ENCODE measurements around the gene GALNT17.

The GALNT17 gene

DNA sequence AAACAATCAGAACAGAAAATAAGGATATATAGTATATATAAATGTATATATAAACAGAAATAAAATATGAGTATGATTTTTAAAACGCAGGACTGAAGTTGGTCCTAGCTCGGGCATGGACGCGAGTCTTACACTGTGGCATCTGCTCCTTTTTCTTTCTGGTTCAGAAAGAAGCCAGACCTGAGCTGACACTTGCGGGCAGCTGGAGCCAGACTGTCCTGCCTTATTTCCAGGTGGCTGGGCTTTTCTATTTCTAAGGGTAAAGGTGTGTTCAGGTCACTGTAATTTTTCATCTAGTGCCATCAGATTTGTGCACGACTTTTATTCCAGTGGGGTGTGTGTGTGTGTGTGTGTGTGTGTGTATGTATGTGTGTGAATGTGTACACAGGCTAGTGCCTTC lies 166.4 kb downstream of the GALNT17 start:
- peaks cover 13% of the 10 kb centered on the region for H3K4me1 Mint-ChIP-seq
- H3K4me3 Mint-ChIP-seq = no peak overlapping the region
- no peaks in the 10 kb centered on the region for H3K36me3 Mint-ChIP-seq (ENCODE audit: low read depth)
- no peaks in the 10 kb centered on the region for H3K9me3 Mint-ChIP-seq
- H3K27ac Mint-ChIP-seq = no peak overlapping the region
- TF ChIP-seq, protein P1, sequence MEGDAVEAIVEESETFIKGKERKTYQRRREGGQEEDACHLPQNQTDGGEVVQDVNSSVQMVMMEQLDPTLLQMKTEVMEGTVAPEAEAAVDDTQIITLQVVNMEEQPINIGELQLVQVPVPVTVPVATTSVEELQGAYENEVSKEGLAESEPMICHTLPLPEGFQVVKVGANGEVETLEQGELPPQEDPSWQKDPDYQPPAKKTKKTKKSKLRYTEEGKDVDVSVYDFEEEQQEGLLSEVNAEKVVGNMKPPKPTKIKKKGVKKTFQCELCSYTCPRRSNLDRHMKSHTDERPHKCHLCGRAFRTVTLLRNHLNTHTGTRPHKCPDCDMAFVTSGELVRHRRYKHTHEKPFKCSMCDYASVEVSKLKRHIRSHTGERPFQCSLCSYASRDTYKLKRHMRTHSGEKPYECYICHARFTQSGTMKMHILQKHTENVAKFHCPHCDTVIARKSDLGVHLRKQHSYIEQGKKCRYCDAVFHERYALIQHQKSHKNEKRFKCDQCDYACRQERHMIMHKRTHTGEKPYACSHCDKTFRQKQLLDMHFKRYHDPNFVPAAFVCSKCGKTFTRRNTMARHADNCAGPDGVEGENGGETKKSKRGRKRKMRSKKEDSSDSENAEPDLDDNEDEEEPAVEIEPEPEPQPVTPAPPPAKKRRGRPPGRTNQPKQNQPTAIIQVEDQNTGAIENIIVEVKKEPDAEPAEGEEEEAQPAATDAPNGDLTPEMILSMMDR (IDR thresholded peaks at IDR 0.05) = no peak
- DNase-seq = no peak
- H3K27me3 Mint-ChIP-seq (ENCODE audit: low read depth, poor library complexity) = peaks cover 9% of the 10 kb centered on the region

DNA sequence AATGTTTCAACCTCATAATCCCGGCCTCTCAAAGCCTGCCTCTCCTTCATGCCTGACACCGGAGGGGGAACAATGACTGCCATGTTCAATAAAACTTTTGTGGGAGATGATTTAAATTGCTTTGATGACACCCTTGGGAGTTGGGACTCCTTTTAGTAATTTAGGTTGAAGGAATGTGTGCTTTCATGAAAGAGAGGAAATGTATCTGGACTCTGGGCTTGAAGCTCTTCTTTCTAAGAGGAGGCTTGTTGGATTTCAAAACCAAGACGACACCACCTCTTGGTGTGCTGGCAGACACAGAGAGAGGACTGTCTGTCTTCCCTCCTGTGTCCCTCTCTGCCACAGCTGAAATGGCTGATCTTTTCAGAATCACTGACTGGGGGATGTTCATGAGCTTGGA lies 168.1 kb downstream of the GALNT17 start:
- TF ChIP-seq, protein P1 (IDR thresholded peaks at IDR 0.05) = no peak
- peaks cover 6% of the 10 kb centered on the region for H3K27me3 Mint-ChIP-seq (ENCODE audit: low read depth, poor library complexity)
- no peaks in the 10 kb centered on the region for H3K9me3 Mint-ChIP-seq
- H3K27ac Mint-ChIP-seq = peak overlapping the region; percentile 92
- no peak for DNase-seq
- no peaks in the 10 kb centered on the region for H3K36me3 Mint-ChIP-seq (ENCODE audit: low read depth)
- H3K4me1 Mint-ChIP-seq = peaks cover 24% of the 10 kb centered on the region
- no peak overlapping the region for H3K4me3 Mint-ChIP-seq

DNA sequence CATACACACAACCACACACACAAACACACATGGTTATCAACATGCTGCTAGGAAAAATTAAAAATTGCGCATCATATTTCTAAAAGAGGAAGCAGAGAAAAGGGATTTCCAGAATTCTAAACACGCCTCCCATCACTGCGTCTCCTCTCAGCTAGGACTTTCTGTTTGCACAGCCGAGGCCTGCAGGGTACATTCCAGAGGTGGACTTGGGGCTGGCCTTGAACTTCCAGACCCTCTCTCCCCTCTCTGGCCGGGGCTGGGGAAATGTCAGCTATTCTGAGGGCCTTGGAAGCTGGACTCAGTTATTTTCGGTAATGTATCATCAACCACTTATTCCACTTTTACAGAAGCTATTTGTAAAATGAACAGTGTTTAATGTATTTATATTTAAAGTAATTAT lies 168.7 kb downstream of the GALNT17 start:
- no peaks in the 10 kb centered on the region for H3K9me3 Mint-ChIP-seq
- H3K27ac Mint-ChIP-seq = no peak overlapping the region
- peaks cover 9% of the 10 kb centered on the region for H3K27me3 Mint-ChIP-seq (ENCODE audit: low read depth, poor library complexity)
- H3K4me3 Mint-ChIP-seq = no peak overlapping the region
- H3K36me3 Mint-ChIP-seq (ENCODE audit: low read depth) = no peaks in the 10 kb centered on the region
- no peak for DNase-seq
- TF ChIP-seq, protein P1 (IDR thresholded peaks at IDR 0.05) = no peak
- H3K4me1 Mint-ChIP-seq = peaks cover 29% of the 10 kb centered on the region

DNA sequence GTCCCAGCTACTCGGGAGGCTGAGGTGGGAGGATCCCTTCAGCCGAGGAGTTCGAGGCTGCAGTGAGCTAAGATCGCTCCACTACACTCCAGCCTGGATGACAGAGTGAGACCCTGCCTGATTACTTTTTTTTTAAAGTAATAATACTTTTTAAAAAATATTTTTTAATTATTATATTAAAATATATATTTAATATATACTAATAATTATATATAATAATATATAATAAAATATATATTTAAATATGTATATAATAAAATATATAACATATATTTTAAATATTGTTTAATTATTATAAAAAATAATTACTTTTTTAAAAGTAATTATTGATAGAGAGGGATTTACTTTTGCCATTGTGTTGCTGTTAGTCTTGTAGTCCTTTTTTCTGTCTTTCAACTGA lies 169.2 kb downstream of the GALNT17 start:
- DNase-seq = no peak
- no peak overlapping the region for H3K4me3 Mint-ChIP-seq
- TF ChIP-seq, protein P1 (IDR thresholded peaks at IDR 0.05) = no peak

DNA sequence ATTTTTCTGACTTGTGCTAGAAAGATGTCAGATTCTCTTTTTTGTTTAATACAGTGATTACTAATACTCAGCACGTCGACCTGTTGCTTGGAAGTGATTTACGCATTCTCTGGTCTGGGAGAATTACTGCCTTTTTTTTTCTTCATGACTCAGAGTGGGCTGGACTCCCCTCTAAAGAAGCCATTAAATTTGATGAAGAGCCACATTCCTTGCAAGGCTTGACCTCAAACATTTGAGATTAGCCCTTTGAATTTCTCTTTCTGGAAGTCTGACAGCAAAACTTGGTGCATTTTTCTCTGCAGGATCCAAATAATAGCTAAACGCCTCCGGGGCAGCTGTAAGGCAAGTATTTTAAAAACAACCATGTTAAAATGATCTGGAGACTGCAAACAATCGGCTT lies 171.6 kb downstream of the GALNT17 start:
- TF ChIP-seq, protein P1 (IDR thresholded peaks at IDR 0.05) = no peak
- H3K27me3 Mint-ChIP-seq (ENCODE audit: low read depth, poor library complexity) = peaks cover 14% of the 10 kb centered on the region
- no peaks in the 10 kb centered on the region for H3K36me3 Mint-ChIP-seq (ENCODE audit: low read depth)
- H3K27ac Mint-ChIP-seq = peak overlapping the region; percentile 22
- H3K4me1 Mint-ChIP-seq = peaks cover 52% of the 10 kb centered on the region
- H3K4me3 Mint-ChIP-seq = no peak overlapping the region
- no peak for DNase-seq
- no peaks in the 10 kb centered on the region for H3K9me3 Mint-ChIP-seq

More for the DNA sequence above, 169.2 kb downstream of the GALNT17 start:
- Mint-ChIP-seq H3K36me3 (ENCODE audit: low read depth) (no peaks in the 10 kb centered on the region), H3K27ac (no peak overlapping the region), H3K4me1 (peaks cover 33% of the 10 kb centered on the region), H3K9me3 (no peaks in the 10 kb centered on the region), H3K27me3 (ENCODE audit: low read depth, poor library complexity) (peaks cover 14% of the 10 kb centered on the region)

DNA sequence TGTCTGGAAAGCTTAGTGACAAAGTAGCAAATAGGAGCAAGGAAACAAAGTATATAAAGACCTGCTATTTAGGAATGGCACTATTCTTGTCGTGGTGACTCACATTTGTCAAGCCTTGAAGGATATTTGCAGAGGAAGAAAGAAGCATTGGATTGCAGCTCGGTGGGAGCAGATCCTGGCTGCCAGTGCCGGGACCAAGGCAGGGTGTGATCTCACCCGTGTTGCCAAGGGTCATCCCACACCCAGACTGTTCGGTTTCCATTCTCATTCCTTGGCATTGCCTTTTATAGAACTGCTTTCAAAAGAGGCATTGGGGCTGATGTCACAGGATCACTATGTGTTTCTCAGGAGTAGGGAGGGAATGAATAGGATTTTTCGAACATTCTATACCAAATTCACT lies 176.2 kb downstream of the GALNT17 start:
- TF ChIP-seq, protein P1 (IDR thresholded peaks at IDR 0.05) = no peak
- Mint-ChIP-seq H3K36me3 (ENCODE audit: low read depth) (no peaks in the 10 kb centered on the region), H3K4me1 (peaks cover 50% of the 10 kb centered on the region), H3K4me3 (no peak overlapping the region), H3K9me3 (peaks cover 19% of the 10 kb centered on the region), H3K27ac (no peak overlapping the region), H3K27me3 (ENCODE audit: low read depth, poor library complexity) (peaks cover 8% of the 10 kb centered on the region)
- DNase-seq = no peak
